Type B pancreatic cell (in vitro differentiated cells): Measurements from ENCODE around the gene GALR3. TPM values are rescaled to one million over a fixed set of nuclear protein-coding genes. Genes with fewer than 3 reads are reported as not detected.
A peak's percentile ranks its signal among the peaks of the same experiment; 100 is the strongest.

ENCODE experiments used
- DNase-seq: peaks from one replicate; pipeline ENCODE4 v3.0.0; 2021; ENCODE audit warnings: mixed read lengths; ENCODE audit not compliant: unreplicated experiment; ENCODE audit errors: extremely low spot score
- H3K27ac Mint-ChIP-seq: 2 replicates; pipeline ENCODE4 v1.8.0; 2021; ENCODE audit warnings: mild to moderate bottlenecking, mixed read lengths
- H3K27me3 Mint-ChIP-seq: 2 replicates; pipeline ENCODE4 v1.8.0; 2021; ENCODE audit warnings: mixed read lengths
- H3K36me3 Mint-ChIP-seq: 2 replicates; pipeline ENCODE4 v1.8.0; 2021; ENCODE audit warnings: mixed read lengths
- H3K4me1 Mint-ChIP-seq: one replicate; pipeline ENCODE4 v1.8.0; 2021; ENCODE audit warnings: mixed read lengths; ENCODE audit not compliant: unreplicated experiment
- H3K4me3 Mint-ChIP-seq: 2 replicates; pipeline ENCODE4 v1.8.0; 2021; ENCODE audit warnings: mild to moderate bottlenecking, mixed read lengths
- H3K9me3 Mint-ChIP-seq: 2 replicates; pipeline ENCODE4 v1.8.0; 2021; ENCODE audit warnings: mixed read lengths
- long read RNA-seq: library from polyadenylated mRNA; unstranded; transcript quantifications from one replicate; pipeline ENCODE4 v2.0.0, GENCODE V29; 2020
- total RNA-seq: library from RNA; stranded (reverse); gene quantifications from 2 replicates; pipeline ENCODE4 v1.2.1, GENCODE V29; 2021; ENCODE audit warnings: low replicate concordance
- TF ChIP-seq, protein P1 (sequence below): fragments of 200-600 bp; sonication (generic); conservative IDR thresholded peaks from 2 replicates; pipeline ENCODE4 v1.5.0; 2021; ENCODE audit warnings: antibody characterized with exemption, mild to moderate bottlenecking

The GALR3 gene, protein sequence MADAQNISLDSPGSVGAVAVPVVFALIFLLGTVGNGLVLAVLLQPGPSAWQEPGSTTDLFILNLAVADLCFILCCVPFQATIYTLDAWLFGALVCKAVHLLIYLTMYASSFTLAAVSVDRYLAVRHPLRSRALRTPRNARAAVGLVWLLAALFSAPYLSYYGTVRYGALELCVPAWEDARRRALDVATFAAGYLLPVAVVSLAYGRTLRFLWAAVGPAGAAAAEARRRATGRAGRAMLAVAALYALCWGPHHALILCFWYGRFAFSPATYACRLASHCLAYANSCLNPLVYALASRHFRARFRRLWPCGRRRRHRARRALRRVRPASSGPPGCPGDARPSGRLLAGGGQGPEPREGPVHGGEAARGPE
- total RNA-seq: 0.34 TPM in 1 of 2 replicates, not detected in the other
- long read RNA-seq: 0 reads

DNA sequence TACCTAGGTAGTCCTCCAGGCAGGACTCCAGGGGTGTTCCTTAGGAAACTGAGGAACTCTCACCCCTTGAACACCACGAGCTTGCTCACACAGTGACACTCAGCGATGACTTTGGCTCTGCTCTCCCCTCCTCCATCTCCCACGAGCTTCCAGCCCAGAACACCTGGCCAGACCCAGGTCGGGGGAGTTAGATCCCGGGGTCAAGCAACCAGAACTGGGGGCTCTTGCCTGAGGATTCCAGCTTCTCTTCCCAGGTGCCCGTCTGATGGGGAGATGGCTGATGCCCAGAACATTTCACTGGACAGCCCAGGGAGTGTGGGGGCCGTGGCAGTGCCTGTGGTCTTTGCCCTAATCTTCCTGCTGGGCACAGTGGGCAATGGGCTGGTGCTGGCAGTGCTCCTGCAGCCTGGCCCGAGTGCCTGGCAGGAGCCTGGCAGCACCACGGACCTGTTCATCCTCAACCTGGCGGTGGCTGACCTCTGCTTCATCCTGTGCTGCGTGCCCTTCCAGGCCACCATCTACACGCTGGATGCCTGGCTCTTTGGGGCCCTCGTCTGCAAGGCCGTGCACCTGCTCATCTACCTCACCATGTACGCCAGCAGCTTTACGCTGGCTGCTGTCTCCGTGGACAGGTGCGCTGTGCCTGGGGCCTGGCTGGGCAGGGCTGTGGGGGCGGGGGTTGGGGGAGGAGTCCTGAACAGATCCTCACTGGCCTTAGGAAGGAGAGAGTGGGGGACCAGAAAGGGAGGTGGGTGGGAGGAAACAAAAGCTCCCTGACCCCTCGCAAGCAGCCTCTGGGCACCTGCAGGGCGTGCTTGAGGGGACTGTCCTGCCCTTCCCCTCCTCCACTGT is at the start of gene GALR3:
Gene GALR3 (plus strand): TSS at position 249 of the 852 bp plus-strand sequence. CDS start 25 bp downstream, at position 274.
- Mint-ChIP-seq H3K4me1 (peaks cover 5% of the 10 kb centered on the region), H3K36me3 (peaks cover 4% of the 10 kb centered on the region), H3K27ac (no peak within 1 kb of the TSS), H3K4me3 (peak within 1 kb of the TSS; percentile 64), H3K9me3 (no peaks in the 10 kb centered on the region), H3K27me3 (peaks cover 50% of the 10 kb centered on the region)
- no peak for DNase-seq
- TF ChIP-seq, protein P1, sequence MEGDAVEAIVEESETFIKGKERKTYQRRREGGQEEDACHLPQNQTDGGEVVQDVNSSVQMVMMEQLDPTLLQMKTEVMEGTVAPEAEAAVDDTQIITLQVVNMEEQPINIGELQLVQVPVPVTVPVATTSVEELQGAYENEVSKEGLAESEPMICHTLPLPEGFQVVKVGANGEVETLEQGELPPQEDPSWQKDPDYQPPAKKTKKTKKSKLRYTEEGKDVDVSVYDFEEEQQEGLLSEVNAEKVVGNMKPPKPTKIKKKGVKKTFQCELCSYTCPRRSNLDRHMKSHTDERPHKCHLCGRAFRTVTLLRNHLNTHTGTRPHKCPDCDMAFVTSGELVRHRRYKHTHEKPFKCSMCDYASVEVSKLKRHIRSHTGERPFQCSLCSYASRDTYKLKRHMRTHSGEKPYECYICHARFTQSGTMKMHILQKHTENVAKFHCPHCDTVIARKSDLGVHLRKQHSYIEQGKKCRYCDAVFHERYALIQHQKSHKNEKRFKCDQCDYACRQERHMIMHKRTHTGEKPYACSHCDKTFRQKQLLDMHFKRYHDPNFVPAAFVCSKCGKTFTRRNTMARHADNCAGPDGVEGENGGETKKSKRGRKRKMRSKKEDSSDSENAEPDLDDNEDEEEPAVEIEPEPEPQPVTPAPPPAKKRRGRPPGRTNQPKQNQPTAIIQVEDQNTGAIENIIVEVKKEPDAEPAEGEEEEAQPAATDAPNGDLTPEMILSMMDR: no peak

DNA sequence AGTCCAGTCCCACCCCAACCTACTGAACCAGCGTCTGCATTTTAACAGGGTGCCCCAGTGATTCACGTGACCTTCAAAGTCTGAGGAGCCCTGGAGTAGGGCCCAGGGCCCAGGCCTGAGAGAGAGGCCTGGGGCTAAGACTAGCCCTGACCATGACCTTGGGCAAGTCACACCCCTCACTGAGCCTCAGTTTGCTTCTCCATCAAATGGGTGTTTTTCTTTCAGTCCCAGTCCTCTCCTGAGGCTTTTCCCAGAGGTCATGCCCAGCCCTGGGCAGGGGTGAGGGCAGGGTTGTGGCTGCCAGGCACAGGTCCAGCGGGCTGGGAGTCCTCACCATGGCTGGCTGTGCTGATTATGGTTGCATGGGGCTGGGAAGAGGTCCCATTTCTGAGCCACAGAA is 48.5 kb upstream of the GALR3 start:
- no peaks in the 10 kb centered on the region for H3K27me3 Mint-ChIP-seq
- TF ChIP-seq, protein P1: no peak
- H3K36me3 Mint-ChIP-seq: no peaks in the 10 kb centered on the region
- H3K4me3 Mint-ChIP-seq: no peak overlapping the region
- peak overlapping the region; percentile 82 for H3K27ac Mint-ChIP-seq
- H3K4me1 Mint-ChIP-seq: peaks cover 14% of the 10 kb centered on the region
- no peaks in the 10 kb centered on the region for H3K9me3 Mint-ChIP-seq
- DNase-seq: no peak

DNA sequence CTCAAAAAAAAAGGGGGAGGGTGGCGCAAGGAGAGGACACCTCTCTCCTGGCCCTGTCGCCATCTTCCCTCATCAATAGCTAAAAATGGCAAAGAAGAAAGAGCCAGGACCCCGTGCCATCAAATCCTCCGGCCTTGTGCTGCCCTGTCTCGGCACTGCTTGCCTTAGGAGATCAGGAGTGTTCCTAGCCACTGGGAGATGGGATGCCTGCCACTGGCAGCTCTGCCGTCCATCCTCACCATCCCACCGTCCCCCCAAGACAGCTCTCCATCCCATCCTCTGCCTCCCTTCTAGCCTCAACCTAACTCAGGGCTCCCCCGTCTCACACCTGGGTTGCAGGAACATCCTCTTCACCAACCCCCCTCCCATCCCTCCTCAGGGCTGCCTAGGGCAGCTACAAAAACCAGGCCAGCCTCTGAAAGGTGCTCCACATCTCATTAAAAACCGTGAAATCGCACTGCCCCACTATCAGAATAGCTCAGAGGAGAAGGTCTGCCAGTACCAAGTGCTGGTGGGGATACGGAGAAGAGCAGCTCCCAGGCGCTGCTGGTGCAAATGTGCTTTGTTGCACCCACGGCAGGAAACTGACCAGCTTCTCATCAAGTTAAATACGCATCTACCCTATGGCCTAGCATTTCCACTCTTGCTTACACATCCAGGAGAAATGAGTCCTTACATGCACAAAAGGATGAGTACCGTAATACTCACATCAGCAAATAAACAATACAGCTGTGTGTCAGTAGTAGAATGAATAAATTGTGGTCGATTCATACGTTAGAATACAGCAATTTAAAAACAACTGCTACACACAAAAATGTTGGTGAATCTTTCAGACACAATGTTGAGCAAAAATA is 47.2 kb upstream of the GALR3 start:
- Mint-ChIP-seq H3K9me3 (no peaks in the 10 kb centered on the region), H3K4me3 (no peak overlapping the region), H3K27me3 (no peaks in the 10 kb centered on the region), H3K36me3 (no peaks in the 10 kb centered on the region), H3K4me1 (peaks cover 15% of the 10 kb centered on the region), H3K27ac (peak overlapping the region; percentile 71)
- no peak for DNase-seq
- TF ChIP-seq, protein P1: no peak

DNA sequence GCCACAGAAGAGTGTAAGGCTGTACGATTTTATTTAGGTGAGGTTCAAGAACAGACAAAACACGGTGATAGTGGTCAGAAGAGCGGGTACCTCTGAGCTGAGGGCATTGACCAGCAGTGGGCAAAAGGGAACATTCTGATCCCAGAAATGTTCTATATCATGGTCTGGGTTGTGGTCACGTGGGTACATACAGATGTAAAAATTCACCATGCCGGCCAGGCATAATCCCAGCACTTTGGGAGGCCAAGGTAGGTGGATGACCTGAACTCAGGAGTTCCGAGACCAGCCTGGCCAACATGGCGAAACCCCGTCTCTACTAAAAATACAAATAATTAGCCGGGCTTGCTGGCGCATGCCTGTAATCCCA is 46.6 kb upstream of the GALR3 start:
- H3K4me3 Mint-ChIP-seq: no peak overlapping the region
- no peak for DNase-seq
- H3K9me3 Mint-ChIP-seq: no peaks in the 10 kb centered on the region
- peaks cover 15% of the 10 kb centered on the region for H3K4me1 Mint-ChIP-seq
- TF ChIP-seq, protein P1: no peak
- H3K36me3 Mint-ChIP-seq: no peaks in the 10 kb centered on the region
- no peaks in the 10 kb centered on the region for H3K27me3 Mint-ChIP-seq
- H3K27ac Mint-ChIP-seq: peak overlapping the region; percentile 71

DNA sequence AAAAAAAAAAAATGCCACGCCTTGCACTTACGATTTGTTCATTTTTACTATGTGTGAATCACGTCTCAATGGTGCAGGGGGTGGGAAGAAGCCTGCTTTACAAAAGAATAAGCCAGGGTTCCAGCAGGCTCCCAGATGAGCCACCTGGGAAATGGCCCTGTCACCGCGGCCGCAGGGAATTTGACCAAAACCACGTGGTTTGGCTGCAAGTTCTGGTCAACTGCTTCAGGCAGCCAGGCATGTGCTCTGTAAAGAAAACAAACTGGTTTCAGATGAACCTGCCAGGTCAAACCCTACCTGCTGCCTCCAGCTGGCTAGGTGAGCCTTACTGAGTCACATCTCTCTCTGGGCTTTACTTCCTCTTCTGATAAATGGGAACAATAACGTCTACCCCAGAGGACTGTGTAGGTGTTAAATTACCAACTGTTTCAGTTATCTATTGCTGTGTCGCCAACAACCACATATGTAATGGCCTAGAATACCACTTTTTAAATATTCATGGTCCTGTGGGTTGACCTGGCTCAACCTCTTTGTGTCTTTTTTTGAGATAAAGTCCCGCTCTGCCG is 46.0 kb upstream of the GALR3 start:
- Mint-ChIP-seq H3K4me1 (peaks cover 19% of the 10 kb centered on the region), H3K9me3 (no peaks in the 10 kb centered on the region), H3K27ac (peak overlapping the region; percentile 71), H3K36me3 (no peaks in the 10 kb centered on the region), H3K4me3 (no peak overlapping the region), H3K27me3 (no peaks in the 10 kb centered on the region)
- no peak for DNase-seq
- TF ChIP-seq, protein P1: no peak
